ENCODE measurements around the gene EXTL1. TPM values are rescaled to one million over a fixed set of nuclear protein-coding genes. Genes with fewer than 3 reads are reported as not detected.

EXTL1 gene
- total RNA-seq, 1 experiment from 2014 or later, result 1.0 TPM

- H4K20me1 ChIP-seq (ENCODE audit: control insufficient read depth, insufficient read depth, insufficient read length), result no peaks in the 10 kb centered on the region
- no peak overlapping the region for H2BK15ac ChIP-seq (ENCODE audit: low read depth, low read length)
- Mint-ChIP-seq H3K4me1 (peaks cover 14 to 24% of the 10 kb centered on the region in 2 experiments), H3K36me3 (ENCODE audit: insufficient read depth in 1 of 3, low read depth in 3 of 3) (peaks cover 0 to 4% (median 0%) of the 10 kb centered on the region in 3 experiments; a peak in 2 of 7 replicates), H3K27ac (no peak overlapping the region; a peak in 1 of 7 replicates), H3K27me3 (ENCODE audit: low read depth) (no peaks in the 10 kb centered on the region), H3K9me3 (no peaks in the 10 kb centered on the region; a peak in 1 of 5 replicates), H3K4me3 (no peak overlapping the region)
- H3K79me1 ChIP-seq (ENCODE audit: insufficient read depth, low read depth, low read length, poor library complexity, severe bottlenecking), result no peaks in the 10 kb centered on the region
- no peak overlapping the region for H3K27ac ChIP-seq (ENCODE audit: insufficient read length, low read depth, low read length)
- no peak overlapping the region for H2AK5ac ChIP-seq (ENCODE audit: insufficient read length, low read length)
- H4K5ac ChIP-seq (ENCODE audit: insufficient read length, low read depth, low read length), result no peak overlapping the region
- no CpG with 5 or more reads among the region's 9 CpGs for WGBS (ENCODE audit: extremely low coverage, insufficient read length, low lambda C conversion rate)
- H2AFZ ChIP-seq (ENCODE audit: low read length), result no peak overlapping the region
- H2BK120ac ChIP-seq (ENCODE audit: low read depth, low read length, poor library complexity, severe bottlenecking), result no peak overlapping the region
- no peak overlapping the region for H4K8ac ChIP-seq (replicated peaks; ENCODE audit: insufficient read length, low read depth, low read length)
- no peaks in the 10 kb centered on the region for H3K79me2 ChIP-seq (ENCODE audit: insufficient read depth, low read length)
- TF ChIP-seq CTCF (conservative IDR thresholded peaks at IDR 0.05), result no peak
- no peak overlapping the region for H3T11ph ChIP-seq (ENCODE audit: low read length)
- DNase-seq, result no peak
- H3K23me2 ChIP-seq (ENCODE audit: insufficient read length, low read depth, low read length, poor library complexity, severe bottlenecking), result peaks cover 5% of the 10 kb centered on the region
- no peak overlapping the region for H3K56ac ChIP-seq (ENCODE audit: insufficient read length, low read depth, low read length)
- no peak overlapping the region for H3K9ac ChIP-seq (ENCODE audit: extremely low read depth, insufficient read length, low read length)
- no peak overlapping the region for H2BK12ac ChIP-seq (ENCODE audit: insufficient read length, low read depth, low read length)
- no peak overlapping the region for H2BK5ac ChIP-seq (ENCODE audit: insufficient read length, low read length)
- no peak overlapping the region for H4K91ac ChIP-seq (ENCODE audit: insufficient read length, low read depth, low read length)
- no peaks in the 10 kb centered on the region for H3K27me3 ChIP-seq (ENCODE audit: insufficient read depth, low read length)
- no peak overlapping the region for H3K14ac ChIP-seq (ENCODE audit: insufficient read depth, low read length)
- no peak overlapping the region for H3K18ac ChIP-seq (ENCODE audit: insufficient read length, low read depth, low read length)
- no peak overlapping the region for H3K4ac ChIP-seq (ENCODE audit: low read depth, low read length)
- H3K4me1 ChIP-seq (ENCODE audit: insufficient read depth, low read length), result peaks cover 3% of the 10 kb centered on the region; the same call in 1 of the 2 replicates
- H3K23ac ChIP-seq (ENCODE audit: insufficient read length, low read depth, low read length), result no peak overlapping the region
- no peaks in the 10 kb centered on the region for H3K9me3 ChIP-seq (ENCODE audit: control insufficient read depth, low read depth, low read length)
- no peak overlapping the region for H3K4me2 ChIP-seq (ENCODE audit: insufficient read depth, insufficient read length, low read length)
- no peak overlapping the region for H2BK20ac ChIP-seq (ENCODE audit: low read depth, low read length, poor library complexity, severe bottlenecking)
Measured at GRCh38 chr1:25992689-25993171, 28.8 kb upstream of the EXTL1 start.

Data from H9 (cell line).